Left lung (tissue), 10 donors: ENCODE data around the gene LGALS8. TPM values are rescaled to one million over a fixed set of nuclear protein-coding genes. Genes with fewer than 3 reads are reported as not detected.

Experiments
- ATAC-seq: fragments of 200-7000 bp; cut with Tn5 transposase; one replicate; pipeline ENCODE4 v1.9.1; 2020; ENCODE audit warnings: moderate library complexity
- DNase-seq, 4 donors: peaks; one replicate each; pipeline ENCODE4 v3.0.0-alpha.2; 2013 to 2020
- H3K27ac ChIP-seq, 2 donors: fragments of 200-600 bp; sonication (generic) in 1 of 2; one replicate each; pipeline versions ENCODE4 v1.5.0 to v1.8.0; 2020 to 2021
- H3K27me3 ChIP-seq, 2 donors: fragments of 200-600 bp; sonication (generic) in 1 of 2; one replicate each; pipeline versions ENCODE4 v1.5.0 to v1.8.0; 2020 to 2021
- H3K36me3 ChIP-seq, 2 donors: fragments of 200-600 bp; sonication (generic) in 1 of 2; one replicate each; pipeline versions ENCODE4 v1.5.0 to v1.8.0; 2020 to 2021
- H3K4me1 ChIP-seq, 2 donors: fragments of 200-600 bp; one replicate each; pipeline ENCODE4 v1.8.0; 2021
- H3K4me3 ChIP-seq, 2 donors: fragments of 200-600 bp; sonication (generic) in 1 of 2; one replicate each; pipeline versions ENCODE4 v1.5.0 to v1.8.0; 2020 to 2021; ENCODE audit warnings: mild to moderate bottlenecking in 1 of 2
- H3K9me3 ChIP-seq, 2 donors: fragments of 200-600 bp; sonication (generic) in 1 of 2; one replicate each; pipeline versions ENCODE4 v1.5.0 to v1.8.0; 2020 to 2021
- intact Hi-C, 2 donors: fragments of 100-400 bp; cut with DNase I; formaldehyde crosslinking; loops; one replicate each; pipeline versions ENCODE4 v1.11.2 to v1.14.2; 2022
- polyA plus RNA-seq, 6 donors: library from polyadenylated mRNA; unstranded; fragments of 120-200 nt; gene quantifications; one replicate each; pipeline ENCODE4 v1.2.1, GENCODE V29; 2013; ENCODE audit not compliant: insufficient read length in 6 of 6
- total RNA-seq, 2 donors: library from RNA; stranded (reverse); fragmentation: NEBNext Ultra II Directional; extraction: Animal tissue kit (Norgen Biotek cat#: 25700); gene quantifications; one replicate each; pipeline ENCODE4 v1.2.1, GENCODE V29; 2021
- TF ChIP-seq, protein P1 (sequence below), 2 donors: fragments of 200-600 bp; sonication (generic) in 1 of 2; IDR thresholded peaks; one replicate each; pipeline versions ENCODE4 v1.5.0 to v1.8.0; 2021; ENCODE audit warnings: antibody characterized with exemption in 2 of 2
- donor health status: DM: no; HTN: yes; CAD: no.
- donor health status: DM: no; HTN: no; CAD: no.

Gene LGALS8
- total and polyA plus RNA-seq, 8 donors = 64.2 to 92.8 (median 79.5) TPM

DNA sequence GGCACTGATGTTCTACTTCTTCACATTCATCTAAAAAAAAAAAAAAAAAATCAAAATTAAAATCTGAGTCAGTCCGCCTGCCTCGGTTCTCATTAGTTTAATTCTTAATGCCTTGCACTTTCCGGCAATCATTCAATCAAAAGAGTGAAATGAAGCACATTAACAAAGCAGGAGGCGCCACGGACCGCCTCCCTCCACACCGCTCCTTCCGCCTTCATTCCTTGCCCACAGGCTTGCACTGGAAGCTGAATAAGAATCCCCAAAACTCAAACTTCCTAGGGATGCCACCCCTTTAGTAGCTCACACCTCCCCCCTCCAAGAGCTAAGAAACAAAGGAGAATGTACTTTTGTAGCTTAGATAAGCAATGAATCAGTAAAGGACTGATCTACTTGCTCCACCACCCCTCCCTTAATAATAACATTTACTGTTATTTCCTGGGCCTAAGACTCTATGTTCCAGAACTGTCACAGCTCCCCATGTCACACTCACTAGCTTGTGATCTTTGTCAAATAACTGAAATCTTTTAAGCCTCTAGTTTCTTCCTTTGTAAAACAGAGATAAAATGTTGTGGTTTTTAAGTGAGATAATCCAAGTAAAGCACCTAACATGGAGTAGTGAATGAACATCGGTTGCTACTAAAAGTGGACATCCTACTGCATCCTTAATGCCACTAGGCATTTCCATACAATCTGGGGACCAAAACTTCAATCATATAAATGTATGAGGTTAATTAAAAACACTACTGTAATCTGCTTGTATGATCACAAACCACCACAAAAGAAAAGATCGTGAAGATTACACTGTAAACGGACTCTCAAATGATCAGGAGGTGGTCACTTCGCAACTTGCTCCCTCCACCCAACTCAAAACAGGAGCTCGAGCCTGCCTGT is 27.4 kb downstream of the LGALS8 start:
- DNase-seq (no peak), ATAC-seq (no peak)
- Histone ChIP-seq H3K36me3 (peaks cover 0 to 100% of the 10 kb centered on the region in 2 donors), H3K27me3 (no peaks in the 10 kb centered on the region), H3K4me3 (no peak overlapping the region), H3K9me3 (no peaks in the 10 kb centered on the region), H3K27ac (no peak overlapping the region), H3K4me1 (no peaks in the 10 kb centered on the region)
- TF ChIP-seq, protein P1, sequence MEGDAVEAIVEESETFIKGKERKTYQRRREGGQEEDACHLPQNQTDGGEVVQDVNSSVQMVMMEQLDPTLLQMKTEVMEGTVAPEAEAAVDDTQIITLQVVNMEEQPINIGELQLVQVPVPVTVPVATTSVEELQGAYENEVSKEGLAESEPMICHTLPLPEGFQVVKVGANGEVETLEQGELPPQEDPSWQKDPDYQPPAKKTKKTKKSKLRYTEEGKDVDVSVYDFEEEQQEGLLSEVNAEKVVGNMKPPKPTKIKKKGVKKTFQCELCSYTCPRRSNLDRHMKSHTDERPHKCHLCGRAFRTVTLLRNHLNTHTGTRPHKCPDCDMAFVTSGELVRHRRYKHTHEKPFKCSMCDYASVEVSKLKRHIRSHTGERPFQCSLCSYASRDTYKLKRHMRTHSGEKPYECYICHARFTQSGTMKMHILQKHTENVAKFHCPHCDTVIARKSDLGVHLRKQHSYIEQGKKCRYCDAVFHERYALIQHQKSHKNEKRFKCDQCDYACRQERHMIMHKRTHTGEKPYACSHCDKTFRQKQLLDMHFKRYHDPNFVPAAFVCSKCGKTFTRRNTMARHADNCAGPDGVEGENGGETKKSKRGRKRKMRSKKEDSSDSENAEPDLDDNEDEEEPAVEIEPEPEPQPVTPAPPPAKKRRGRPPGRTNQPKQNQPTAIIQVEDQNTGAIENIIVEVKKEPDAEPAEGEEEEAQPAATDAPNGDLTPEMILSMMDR (IDR thresholded peaks at IDR 0.05) = no peak
- intact Hi-C loops = no loop called here

DNA sequence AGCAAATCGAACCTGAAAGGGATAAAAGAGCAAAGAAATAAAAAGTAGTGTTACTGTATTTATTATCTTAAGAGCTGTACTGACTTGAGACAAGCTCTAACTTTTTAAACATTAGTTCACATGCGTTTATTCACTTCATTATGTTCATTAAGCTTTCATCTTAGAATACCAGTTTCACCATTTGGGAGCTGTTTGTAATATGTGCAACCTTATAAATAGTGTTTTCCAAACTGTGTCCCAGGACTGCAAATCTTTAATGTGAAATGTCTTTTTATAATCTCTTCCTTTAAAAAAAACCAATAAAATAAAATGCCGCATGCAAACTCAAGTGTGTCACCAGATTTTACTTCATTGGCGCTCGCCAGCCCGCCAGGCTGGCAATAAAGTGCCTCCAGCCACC is 28.3 kb downstream of the LGALS8 start:
- Histone ChIP-seq H3K9me3 (no peaks in the 10 kb centered on the region), H3K27ac (no peak overlapping the region), H3K4me3 (no peak overlapping the region), H3K4me1 (no peaks in the 10 kb centered on the region), H3K36me3 (peaks cover 0 to 100% of the 10 kb centered on the region in 2 donors), H3K27me3 (no peaks in the 10 kb centered on the region)
- ATAC-seq (no peak), DNase-seq (no peak)
- intact Hi-C loops = no loop called here
- TF ChIP-seq, protein P1 (IDR thresholded peaks at IDR 0.05) = no peak

DNA sequence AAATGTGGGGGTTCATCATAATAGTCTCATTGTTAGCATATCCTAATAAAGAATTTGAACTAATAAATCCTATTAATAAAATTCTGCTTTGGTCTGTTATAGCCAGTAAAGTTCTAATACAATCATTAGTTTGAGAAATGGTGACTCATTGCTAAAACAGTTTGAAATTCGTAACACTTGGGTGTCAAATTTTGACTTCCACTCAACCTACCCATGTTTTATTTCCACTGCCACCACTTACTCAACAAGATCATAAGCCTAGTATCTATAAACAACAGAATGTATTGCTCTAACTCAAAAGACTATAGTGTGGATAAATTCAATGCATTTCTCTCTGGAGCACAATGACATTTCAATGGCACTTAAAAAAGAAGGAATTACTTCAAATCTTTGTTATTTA is 29.1 kb downstream of the LGALS8 start:
- no peaks in the 10 kb centered on the region for H3K27me3 ChIP-seq
- no peak overlapping the region for H3K4me3 ChIP-seq
- TF ChIP-seq, protein P1 (IDR thresholded peaks at IDR 0.05) = no peak
- ATAC-seq (no peak), DNase-seq (no peak)
- H3K36me3 ChIP-seq = peaks cover 0 to 100% of the 10 kb centered on the region in 2 donors
- no peaks in the 10 kb centered on the region for H3K9me3 ChIP-seq
- intact Hi-C loops = no loop called here
- no peak overlapping the region for H3K27ac ChIP-seq
- H3K4me1 ChIP-seq = no peaks in the 10 kb centered on the region

DNA sequence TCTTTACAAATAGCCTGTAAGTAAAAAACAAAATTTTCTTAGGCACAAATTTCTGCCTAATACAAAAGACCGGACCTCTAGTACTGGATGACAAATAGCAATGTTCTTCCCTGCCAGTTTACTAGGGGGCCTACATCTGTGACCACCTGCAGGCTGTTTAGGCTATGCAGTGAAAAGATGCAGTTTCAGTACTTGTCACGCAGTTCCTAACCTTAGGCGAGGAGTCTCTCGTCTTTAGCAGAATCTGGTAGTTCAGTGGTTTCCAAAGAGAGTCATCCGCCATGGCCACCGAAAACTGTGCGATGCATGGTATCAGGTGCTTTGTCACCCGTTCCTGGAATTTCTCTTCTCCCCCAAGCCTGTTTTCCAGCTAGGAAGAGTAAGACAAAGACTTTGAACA is 29.6 kb downstream of the LGALS8 start:
- H3K9me3 ChIP-seq = no peaks in the 10 kb centered on the region
- H3K27me3 ChIP-seq = no peaks in the 10 kb centered on the region
- DNase-seq = no peak
- no peak for ATAC-seq
- intact Hi-C loops = no loop called here
- no peaks in the 10 kb centered on the region for H3K4me1 ChIP-seq
- no peak overlapping the region for H3K27ac ChIP-seq
- H3K4me3 ChIP-seq = no peak overlapping the region
- TF ChIP-seq, protein P1 (IDR thresholded peaks at IDR 0.05) = no peak
- peaks cover 0 to 100% of the 10 kb centered on the region in 2 donors for H3K36me3 ChIP-seq

DNA sequence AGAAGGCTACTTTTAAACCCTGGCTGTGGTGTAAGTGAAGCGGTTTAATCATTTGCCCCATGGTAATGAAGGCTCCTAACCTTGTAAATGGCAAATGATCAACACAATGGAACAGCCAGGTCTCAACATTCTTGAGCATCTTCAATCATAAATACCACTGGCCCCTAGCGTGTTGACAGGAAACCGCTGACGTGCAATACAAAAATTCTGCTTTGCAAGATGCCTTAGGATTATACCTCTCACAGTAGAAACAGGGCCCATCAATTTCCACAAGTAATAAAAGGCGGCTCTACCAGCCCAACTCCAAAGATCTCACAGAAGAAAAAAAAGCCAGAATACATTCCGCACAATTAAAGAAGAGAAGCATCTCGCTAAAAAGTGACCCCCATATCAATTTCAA is 32.8 kb downstream of the LGALS8 start:
- Histone ChIP-seq H3K27me3 (no peaks in the 10 kb centered on the region), H3K4me3 (no peak overlapping the region), H3K27ac (no peak overlapping the region), H3K36me3 (peaks cover 0 to 100% of the 10 kb centered on the region in 2 donors), H3K9me3 (no peaks in the 10 kb centered on the region), H3K4me1 (no peaks in the 10 kb centered on the region)
- ATAC-seq = no peak
- DNase-seq = no peak
- TF ChIP-seq, protein P1 (IDR thresholded peaks at IDR 0.05) = no peak
- intact Hi-C loops = no loop called here
